Adrenal gland (tissue), 12 donors: ENCODE results near the gene SYNE2. TPM values are rescaled to one million over a fixed set of nuclear protein-coding genes. Genes with fewer than 3 reads are reported as not detected.

ENCODE experiments used
- DNase-seq, 7 donors: peaks; one replicate each; pipeline ENCODE4 v3.0.0-alpha.2; 2019 to 2020
- H3K27ac ChIP-seq, 5 donors: fragments of 200-600 bp; sonication (generic) in 4 of 5; 1 replicate in 3 of 5; 2 replicates in 2 of 5; pipeline versions ENCODE4 v1.5.1 to v1.8.0; 2016 to 2020; ENCODE audit warnings: mild to moderate bottlenecking in 1 of 5
- H3K27me3 ChIP-seq: fragments of 200-600 bp; 2 replicates; pipeline ENCODE4 v1.8.0; 2021
- H3K36me3 ChIP-seq, 2 donors: fragments of 200-600 bp; replicated peaks in 1 of 2; 1 replicate in 1 of 2; 2 replicates in 1 of 2; pipeline versions ENCODE4 v1.5.1 to v1.8.0; 2018 to 2022
- H3K4me1 ChIP-seq, 2 donors: fragments of 200-600 bp; replicated peaks in 1 of 2; 1 replicate in 1 of 2; 2 replicates in 1 of 2; pipeline versions ENCODE4 v1.5.1 to v1.8.0; 2018 to 2021
- H3K4me3 ChIP-seq, 4 donors: fragments of 200-600 bp; sonication (generic) in 3 of 4; one replicate each; pipeline ENCODE4 v1.5.1; 2016 to 2018
- H3K9me3 ChIP-seq, 3 donors: fragments of 200-600 bp; sonication (generic) in 1 of 3; replicated peaks in 1 of 3; 1 replicate in 2 of 3; 2 replicates in 1 of 3; pipeline versions ENCODE4 v1.5.1 to v1.8.0; 2016 to 2021
- CTCF ChIP-seq, 6 experiments: fragments of 450-650 bp in 4 of 6; fragments of 200-600 bp in 2 of 6; sonication (generic) in 1 of 6; IDR thresholded peaks; 1 replicate in 5 of 6; 2 replicates in 1 of 6; pipeline versions ENCODE4 v1.5.1 to v1.8.0; 2016 to 2021; ENCODE audit warnings: antibody characterized with exemption in 6 of 6, mild to moderate bottlenecking in 2 of 6, moderate library complexity in 1 of 6
- POLR2A ChIP-seq, 2 donors: fragments of 450-650 bp; IDR thresholded peaks; one replicate each; pipeline ENCODE4 v1.6.1; 2017; ENCODE audit warnings: antibody characterized with exemption in 2 of 2, mild to moderate bottlenecking in 2 of 2, moderate library complexity in 1 of 2
- WGBS, 4 donors: extraction: QIAGEN DNeasy Blood & Tissue Kit in 2 of 4; methylation state at CpG; one replicate each; pipeline versions ENCODE4 v1.1.5 to v1.1.7; 2013 to 2017; 5-methylcytosine and 5-hydroxymethylcytosine counted together
- intact Hi-C, 2 donors: fragments of 100-400 bp; cut with DNase I; formaldehyde crosslinking; loops; one replicate each; pipeline versions ENCODE4 v1.14.1 to v1.15.0; 2022 to 2023
- polyA plus RNA-seq, 3 donors: library from polyadenylated mRNA; stranded (reverse); fragments of 200-250 nt in 2 of 3; fragments of 350-450 nt in 1 of 3; fragmentation: Illumina TruSeq in 1 of 3; extraction: RNeasy Lipid Tissue Mini Kit (QIAGEN cat#74804) in 1 of 3; gene quantifications; one replicate each; pipeline ENCODE4 v1.2.3, GENCODE V29; 2013 to 2014
- total RNA-seq, 9 donors: library from RNA; depleted of rRNA in 4 of 9; stranded (reverse); fragments of >200 nt in 4 of 9; fragments of 120-200 nt in 1 of 9; fragmentation: NEBNext Ultra II Directional in 1 of 9; extraction: Animal tissue kit (Norgen Biotek cat#: 25700) in 1 of 9; gene quantifications; one replicate each; pipeline versions ENCODE4 v1.1.0 to v1.2.4, GENCODE V29; 2013 to 2023
- donor health status: healthy with polysubstance abuse.
- donor health status: Bipolar disorder and iron deficiency.
- donor health status: DM: yes; HTN: yes; CAD: no.
- donor health status: DM: no; HTN: no; CAD: no.
- donor health status: DM: no; HTN: no; CAD: no.
- donor health status: DM: yes; HTN: yes; CAD: no.

The SYNE2 gene
- total and polyA plus RNA-seq, 12 donors: 21.4 to 140 (median 56.1) TPM

GRCh38 chr14:64123241-64123822, 270.5 kb downstream of the SYNE2 start:
- H3K36me3 ChIP-seq: peaks cover 0 to 11% of the 10 kb centered on the region in 2 donors
- intact Hi-C loops: no loop called here

GRCh38 chr14:64125270-64125669, 272.5 kb downstream of the SYNE2 start:
- Histone ChIP-seq H3K27ac (no peak overlapping the region), H3K36me3 (peaks cover 0 to 11% of the 10 kb centered on the region in 2 donors), H3K4me3 (no peak overlapping the region), H3K4me1 (no peaks in the 10 kb centered on the region), H3K9me3 (no peaks in the 10 kb centered on the region), H3K27me3 (no peaks in the 10 kb centered on the region)
- 88 to 97% (median 91%) methylated on average over 2 of the region's 2 CpGs for WGBS, 4 donors
- DNase-seq: no peak
- intact Hi-C loops: no loop called here
- TF ChIP-seq CTCF (IDR thresholded peaks at IDR 0.05): no peak
- TF ChIP-seq POLR2A (IDR thresholded peaks at IDR 0.05): no peak

More at GRCh38 chr14:64123241-64123822, 270.5 kb downstream of the SYNE2 start:
- Histone ChIP-seq H3K27me3 (no peaks in the 10 kb centered on the region), H3K27ac (no peak overlapping the region), H3K4me1 (no peaks in the 10 kb centered on the region), H3K9me3 (no peaks in the 10 kb centered on the region), H3K4me3 (no peak overlapping the region)
- 91 to 96% (median 94%) methylated on average over 5 of the region's 5 CpGs for WGBS, 4 donors
- TF ChIP-seq POLR2A (IDR thresholded peaks at IDR 0.05): no peak
- TF ChIP-seq CTCF (IDR thresholded peaks at IDR 0.05): no peak
- DNase-seq: no peak

- intact Hi-C loops: no loop called here
- WGBS, 4 donors: 91 to 94% (median 92%) methylated on average over 6 of the region's 6 CpGs
- no peaks in the 10 kb centered on the region for H3K27me3 ChIP-seq
- peaks cover 0 to 11% of the 10 kb centered on the region in 2 donors for H3K36me3 ChIP-seq
- no peaks in the 10 kb centered on the region for H3K9me3 ChIP-seq
- H3K27ac ChIP-seq: no peak overlapping the region
- H3K4me3 ChIP-seq: no peak overlapping the region
- TF ChIP-seq POLR2A (IDR thresholded peaks at IDR 0.05): no peak
- DNase-seq: no peak
- no peaks in the 10 kb centered on the region for H3K4me1 ChIP-seq
Measured at GRCh38 chr14:64126548-64126947, 273.7 kb downstream of the SYNE2 start.

- H3K27me3 ChIP-seq: no peaks in the 10 kb centered on the region
- H3K9me3 ChIP-seq: no peaks in the 10 kb centered on the region
- H3K4me1 ChIP-seq: no peaks in the 10 kb centered on the region
- intact Hi-C loops: loop anchor here in 1 of 2 donors (5.0 kb wide), 1 partner anchor 165 kb away; no protein-coding TSS in a partner anchor
- no peak for TF ChIP-seq POLR2A (IDR thresholded peaks at IDR 0.05)
- TF ChIP-seq CTCF (IDR thresholded peaks at IDR 0.05): peak; percentile 29 to 67 (median 60)
- no peak overlapping the region for H3K27ac ChIP-seq
- no peak overlapping the region for H3K4me3 ChIP-seq
- WGBS, 4 donors: 58 to 72% (median 64%) methylated on average over 9 of the region's 9 CpGs
- peak; percentile 51 to 72 (median 65) for DNase-seq
- H3K36me3 ChIP-seq: peaks cover 0 to 8% of the 10 kb centered on the region in 2 donors
Measured at GRCh38 chr14:64137657-64138290, 285.0 kb downstream of the SYNE2 start.
